Amygdala (tissue), 56 donors: ENCODE measurements around the gene RAB3C.

Experiments used
- DNase-seq, 56 donors: peaks; one replicate each; lab custom pipeline; 2025; lab: John Stamatoyannopoulos, UW

Gene RAB3C

GRCh38 chr5:58765058-58765457 lies 182.2 kb downstream of the RAB3C start:
- no peak for DNase-seq

- no peak for DNase-seq
Measured at GRCh38 chr5:58767104-58767503, 184.2 kb downstream of the RAB3C start.

GRCh38 chr5:58770136-58770535 lies 187.3 kb downstream of the RAB3C start:
- no peak for DNase-seq

GRCh38 chr5:58771796-58772195 lies 188.9 kb downstream of the RAB3C start:
- no peak for DNase-seq

- DNase-seq = peak in 41 of 56 donors; percentile 3 to 67 (median 26)
Measured at GRCh38 chr5:58773744-58774441, 191.0 kb downstream of the RAB3C start.

- DNase-seq = no peak
Measured at GRCh38 chr5:58774937-58775336, 192.1 kb downstream of the RAB3C start.

GRCh38 chr5:58775701-58776262 lies 192.9 kb downstream of the RAB3C start:
- DNase-seq = no peak

GRCh38 chr5:58776559-58776958 lies 193.7 kb downstream of the RAB3C start:
- no peak for DNase-seq

- no peak for DNase-seq
Measured at GRCh38 chr5:58778888-58779287, 196.0 kb downstream of the RAB3C start.

GRCh38 chr5:58786035-58786434 lies 203.2 kb downstream of the RAB3C start:
- no peak for DNase-seq

GRCh38 chr5:58786711-58787303 lies 203.9 kb downstream of the RAB3C start:
- DNase-seq = no peak

- DNase-seq = no peak
Measured at GRCh38 chr5:58787987-58788386, 205.1 kb downstream of the RAB3C start.

- no peak for DNase-seq
Measured at GRCh38 chr5:58793888-58794657, 211.2 kb downstream of the RAB3C start.

- no peak for DNase-seq
Measured at GRCh38 chr5:58794875-58795274, 212.0 kb downstream of the RAB3C start.

GRCh38 chr5:58795327-58795726 lies 212.5 kb downstream of the RAB3C start:
- DNase-seq = no peak

GRCh38 chr5:58797021-58797420 lies 214.1 kb downstream of the RAB3C start:
- no peak for DNase-seq

GRCh38 chr5:58800356-58800755 lies 217.5 kb downstream of the RAB3C start:
- DNase-seq = no peak

GRCh38 chr5:58800861-58801540 lies 218.1 kb downstream of the RAB3C start:
- no peak for DNase-seq

- DNase-seq = no peak
Measured at GRCh38 chr5:58803056-58803455, 220.2 kb downstream of the RAB3C start.

- DNase-seq = no peak
Measured at GRCh38 chr5:58804291-58804690, 221.4 kb downstream of the RAB3C start.

GRCh38 chr5:58810086-58810485 lies 227.2 kb downstream of the RAB3C start:
- DNase-seq = no peak
